HepG2 (cell line): ENCODE data around the gene CAPN10. TPM values are rescaled to one million over a fixed set of nuclear protein-coding genes. Genes with fewer than 3 reads are reported as not detected.

Experiments used
- BCL6 ChIP-seq: IDR thresholded peaks from 2 replicates; pipeline ENCODE4 v1.6.1; 2016; ENCODE audit warnings: missing genetic modification reagents, missing compliant biosample characterization
- CREM ChIP-seq, 2 experiments: sonication (generic) in 1 of 2; formaldehyde crosslinking in 1 of 2; IDR thresholded peaks; 2 replicates each; pipeline versions ENCODE4 v1.4.0 to v1.6.1; 2016 to 2020; ENCODE audit warnings: antibody characterized with exemption in 1 of 2, mild to moderate bottlenecking in 1 of 2, missing genetic modification reagents in 1 of 2
- HES4 ChIP-seq: sonication (generic); formaldehyde crosslinking; IDR thresholded peaks from 2 replicates; pipeline ENCODE4 v1.9.0; 2021; ENCODE audit warnings: mild to moderate bottlenecking, missing genetic modification reagents, borderline replicate concordance
- HIC2 ChIP-seq: sonication (generic); formaldehyde crosslinking; IDR thresholded peaks from 2 replicates; pipeline ENCODE4 v1.9.0; 2022; ENCODE audit warnings: low read depth, missing genetic modification reagents
- NFAT5 ChIP-seq: sonication (generic); formaldehyde crosslinking; IDR thresholded peaks from 2 replicates; pipeline ENCODE4 v1.4.0; 2020; ENCODE audit warnings: missing genetic modification reagents
- RARA ChIP-seq: IDR thresholded peaks from 2 replicates; pipeline ENCODE4 v1.6.1; 2016; ENCODE audit warnings: missing genetic modification reagents, missing compliant biosample characterization
- SOX13 ChIP-seq, 3 experiments: fragments of 450-650 bp in 1 of 3; sonication (generic) in 1 of 3; formaldehyde crosslinking in 1 of 3; IDR thresholded peaks in 2 of 3; conservative IDR thresholded peaks in 1 of 3; 2 replicates each; pipeline versions ENCODE4 v1.5.0 to v1.6.1; 2016 to 2020; ENCODE audit warnings: antibody characterized with exemption in 1 of 3, mild to moderate bottlenecking in 1 of 3, missing compliant biosample characterization in 1 of 3, missing genetic modification reagents in 1 of 3, moderate library complexity in 1 of 3
- TRIM24 ChIP-seq: sonication (generic); formaldehyde crosslinking; IDR thresholded peaks from 2 replicates; pipeline ENCODE4 v1.8.0; 2022; ENCODE audit warnings: mild to moderate bottlenecking, missing genetic modification reagents
- U2AF1 ChIP-seq: fragments of 200-400 bp; formaldehyde crosslinking; optimal IDR thresholded peaks from 2 replicates; pipeline ENCODE3; 2017; ENCODE audit warnings: mild to moderate bottlenecking, low read depth, low read length
- ZFP41 ChIP-seq: sonication (generic); formaldehyde crosslinking; IDR thresholded peaks from 2 replicates; pipeline ENCODE4 v1.4.0; 2020; ENCODE audit warnings: mild to moderate bottlenecking, missing genetic modification reagents, borderline replicate concordance
- ZFX ChIP-seq: sonication (generic); formaldehyde crosslinking; IDR thresholded peaks from 2 replicates; pipeline ENCODE4 v1.4.0; 2020; ENCODE audit warnings: mild to moderate bottlenecking, low read depth, missing genetic modification reagents, moderate library complexity
- ZNF251 ChIP-seq: sonication (generic); formaldehyde crosslinking; IDR thresholded peaks from 2 replicates; pipeline ENCODE4 v1.9.0; 2021; ENCODE audit warnings: mild to moderate bottlenecking, missing genetic modification reagents
- ZNF362 ChIP-seq: sonication (generic); formaldehyde crosslinking; IDR thresholded peaks from 2 replicates; pipeline ENCODE4 v1.4.0; 2020; ENCODE audit warnings: missing genetic modification reagents, mild to moderate bottlenecking, borderline replicate concordance
- ZNF605 ChIP-seq: sonication (generic); formaldehyde crosslinking; IDR thresholded peaks from 2 replicates; pipeline ENCODE4 v1.8.0; 2022; ENCODE audit warnings: mild to moderate bottlenecking, missing genetic modification reagents
- polyA plus RNA-seq, 8 experiments: library from polyadenylated mRNA; depleted of rRNA in 3 of 8; stranded (reverse) in 7 of 8; unstranded in 1 of 8; fragments of >200 nt; fragmentation: Illumina TruSeq in 4 of 8; extraction: Trizol in 4 of 8; gene quantifications; 2 replicates each; pipeline versions ENCODE4 v1.2.1 to v1.2.3, GENCODE V29; 2011 to 2016; ENCODE audit warnings: low read depth in 4 of 8, missing spikeins in 1 of 8, mixed read lengths in 1 of 8; ENCODE audit not compliant: insufficient read depth in 1 of 8
- total RNA-seq, 5 experiments: library from RNA; depleted of rRNA; stranded (reverse); fragments of >200 nt; fragmentation: Illumina TruSeq; extraction: Trizol; gene quantifications; 2 replicates each; pipeline ENCODE4 v1.2.3, GENCODE V29; 2016; ENCODE audit warnings: low read depth in 1 of 5
- TF ChIP-seq, protein P1 (sequence below): fragments of 450-650 bp; IDR thresholded peaks from 2 replicates; pipeline ENCODE4 v1.6.1; 2017; ENCODE audit warnings: mild to moderate bottlenecking
- TF ChIP-seq, protein P2 (sequence below): IDR thresholded peaks from 2 replicates; pipeline ENCODE4 v1.6.1; 2016; ENCODE audit warnings: low read depth, borderline replicate concordance

Gene CAPN10
- total and polyA plus RNA-seq, 2 of the 13 experiments (the other 11 are each of a cell fraction or from before 2014, with no cell fraction given): 27.6 to 32.4 TPM

GRCh38 chr2:240597419-240598181 lies 11.1 kb downstream of the CAPN10 start (continued):
- TF ChIP-seq NFAT5 (CRISPR knock-in tag): no peak
- TF ChIP-seq U2AF1: no peak
- no peak for TF ChIP-seq HES4 (CRISPR knock-in tag)
- TF ChIP-seq, protein P1, sequence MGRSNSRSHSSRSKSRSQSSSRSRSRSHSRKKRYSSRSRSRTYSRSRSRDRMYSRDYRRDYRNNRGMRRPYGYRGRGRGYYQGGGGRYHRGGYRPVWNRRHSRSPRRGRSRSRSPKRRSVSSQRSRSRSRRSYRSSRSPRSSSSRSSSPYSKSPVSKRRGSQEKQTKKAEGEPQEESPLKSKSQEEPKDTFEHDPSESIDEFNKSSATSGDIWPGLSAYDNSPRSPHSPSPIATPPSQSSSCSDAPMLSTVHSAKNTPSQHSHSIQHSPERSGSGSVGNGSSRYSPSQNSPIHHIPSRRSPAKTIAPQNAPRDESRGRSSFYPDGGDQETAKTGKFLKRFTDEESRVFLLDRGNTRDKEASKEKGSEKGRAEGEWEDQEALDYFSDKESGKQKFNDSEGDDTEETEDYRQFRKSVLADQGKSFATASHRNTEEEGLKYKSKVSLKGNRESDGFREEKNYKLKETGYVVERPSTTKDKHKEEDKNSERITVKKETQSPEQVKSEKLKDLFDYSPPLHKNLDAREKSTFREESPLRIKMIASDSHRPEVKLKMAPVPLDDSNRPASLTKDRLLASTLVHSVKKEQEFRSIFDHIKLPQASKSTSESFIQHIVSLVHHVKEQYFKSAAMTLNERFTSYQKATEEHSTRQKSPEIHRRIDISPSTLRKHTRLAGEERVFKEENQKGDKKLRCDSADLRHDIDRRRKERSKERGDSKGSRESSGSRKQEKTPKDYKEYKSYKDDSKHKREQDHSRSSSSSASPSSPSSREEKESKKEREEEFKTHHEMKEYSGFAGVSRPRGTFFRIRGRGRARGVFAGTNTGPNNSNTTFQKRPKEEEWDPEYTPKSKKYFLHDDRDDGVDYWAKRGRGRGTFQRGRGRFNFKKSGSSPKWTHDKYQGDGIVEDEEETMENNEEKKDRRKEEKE: no peak
- 0 out of 2 replicates have a peak, but pooled peaks have one; percentile 30 for TF ChIP-seq SOX13 (IDR thresholded peaks at IDR 0.05)
- TF ChIP-seq SOX13 (CRISPR knock-in tag; conservative IDR thresholded peaks at IDR 0.05 in 1 of 2, IDR thresholded peaks at IDR 0.05 in 1 of 2): peak in 1 of 2 experiments; percentile 12; a peak in 1 of 4 replicates
- no peak for TF ChIP-seq ZNF362 (CRISPR knock-in tag)
- TF ChIP-seq ZFX (CRISPR knock-in tag): peak; percentile 74
- TF ChIP-seq RARA: peak; percentile 70; the same call in 1 of the 2 replicates
- TF ChIP-seq, protein P2, sequence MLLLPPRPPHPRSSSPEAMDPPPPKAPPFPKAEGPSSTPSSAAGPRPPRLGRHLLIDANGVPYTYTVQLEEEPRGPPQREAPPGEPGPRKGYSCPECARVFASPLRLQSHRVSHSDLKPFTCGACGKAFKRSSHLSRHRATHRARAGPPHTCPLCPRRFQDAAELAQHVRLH (CRISPR knock-in tag): peak; percentile 53; the same call in 1 of the 2 replicates
- TF ChIP-seq CREM (IDR thresholded peaks at IDR 0.05): peak; percentile 62; the same call in 1 of the 2 replicates
- TF ChIP-seq CREM (CRISPR knock-in tag; IDR thresholded peaks at IDR 0.05): no peak
- no peak for TF ChIP-seq ZFP41
- TF ChIP-seq TRIM24 (CRISPR knock-in tag): no peak
- TF ChIP-seq HIC2 (CRISPR knock-in tag): peak; percentile 85; the same call in 1 of the 2 replicates
- peak; percentile 55 for TF ChIP-seq BCL6 (CRISPR knock-in tag)
- TF ChIP-seq ZNF605 (CRISPR knock-in tag): 0 out of 2 replicates have a peak, but pooled peaks have one; percentile 53
- no peak for TF ChIP-seq ZNF251 (CRISPR knock-in tag)
